ENCODE measurements around the gene PHLDB3. TPM values are rescaled to one million over a fixed set of nuclear protein-coding genes. Genes with fewer than 3 reads are reported as not detected.

Gene PHLDB3
- total and polyA plus RNA-seq, 2 of the 4 experiments (the other 2 are of a cell fraction), result 2.9 to 10.6 TPM

DNA sequence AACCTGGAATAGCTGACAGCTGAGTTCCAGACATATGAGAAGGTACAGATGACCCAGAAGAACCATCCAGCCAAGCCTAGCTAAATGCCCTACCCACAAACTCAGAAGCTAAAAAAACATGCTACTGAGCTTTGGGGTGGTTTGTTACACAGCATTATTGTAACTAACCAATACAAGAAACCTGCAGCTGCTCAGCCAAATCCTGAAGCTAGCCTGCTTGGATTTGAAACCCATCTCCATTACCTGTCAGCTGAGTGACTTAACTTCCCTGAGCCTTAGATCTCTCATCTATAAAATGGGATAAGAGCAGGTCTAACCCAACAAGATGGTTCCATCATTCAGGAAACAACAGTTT, 64.9 kb downstream of the PHLDB3 start:
- Histone ChIP-seq H4K5ac (ENCODE audit: low read depth, low read length) (no peak overlapping the region), H3K27me3 (ENCODE audit: control insufficient read depth, insufficient read depth, low read length) (0 out of 2 replicates have a peak, but pooled peaks cover 2% of the 10 kb centered on the region), H3K14ac (replicated peaks; ENCODE audit: low read depth, low read length) (no peak overlapping the region), H3K36me3 (ENCODE audit: control insufficient read depth, insufficient read depth, low read length) (no peaks in the 10 kb centered on the region), H4K20me1 (ENCODE audit: insufficient read depth, low read length) (no peaks in the 10 kb centered on the region; the same call in none of the 2 replicates), H3K4me2 (ENCODE audit: low read depth, low read length) (no peak overlapping the region), H2BK120ac (ENCODE audit: low read depth, low read length) (no peak overlapping the region), H2BK5ac (ENCODE audit: low read depth, low read length, poor library complexity, severe bottlenecking) (no peak overlapping the region), H4K91ac (ENCODE audit: insufficient read depth, low read depth, low read length) (no peak overlapping the region), H2BK15ac (ENCODE audit: low read depth, low read length) (no peak overlapping the region), H2AK9ac (replicated peaks; ENCODE audit: low read depth, low read length, poor library complexity) (no peak overlapping the region), H3K56ac (ENCODE audit: extremely low read depth, insufficient read depth, low read length) (no peak overlapping the region), H4K8ac (ENCODE audit: low read depth in 2 of 2, low read length in 2 of 2) (no peak overlapping the region), H3K79me1 (ENCODE audit: low read depth in 1 of 2, low read length in 2 of 2) (no peaks in the 10 kb centered on the region), H3K23ac (ENCODE audit: low read depth, low read length) (no peak overlapping the region), H2BK20ac (ENCODE audit: low read depth, low read length) (no peak overlapping the region), H2AFZ (replicated peaks; ENCODE audit: low read length, poor library complexity) (no peak overlapping the region), H3K9ac (ENCODE audit: low read depth, low read length) (no peak overlapping the region), H3K4me1 (ENCODE audit: control insufficient read depth, insufficient read depth, low read length) (peaks cover 3% of the 10 kb centered on the region; the same call in 1 of the 2 replicates), H3K27ac (ENCODE audit: insufficient read depth, low read length) (no peak overlapping the region), H3K4ac (ENCODE audit: low read depth, low read length) (no peak overlapping the region), H3K9me3 (ENCODE audit: control insufficient read depth, insufficient read depth, low read length) (peaks cover 3% of the 10 kb centered on the region; the same call in 1 of the 2 replicates), H3K4me3 (ENCODE audit: insufficient read depth, low read depth, low read length) (no peak overlapping the region), H3K18ac (ENCODE audit: low read depth, low read length) (no peak overlapping the region), H2AK5ac (ENCODE audit: low read depth, low read length) (no peak overlapping the region), H3K9me1 (ENCODE audit: insufficient read depth, low read length) (0 out of 2 replicates have a peak, but pooled peaks cover 3% of the 10 kb centered on the region)
- DNase-seq (no peak), ATAC-seq (ENCODE audit: low read depth) (no peak)
- BruUV-seq (replicated peaks), result no TSS peak
- intact Hi-C loops (cut with micrococcal nuclease), result loop anchor here (10.0 kb wide), 1 partner anchor 365 kb away; the partner anchor contains the start of gene LYPD5
- TF ChIP-seq RFX5 (IDR thresholded peaks at IDR 0.05; ENCODE audit: low read depth, low read length), result no peak
- TF ChIP-seq POLR2A (IDR thresholded peaks at IDR 0.05; ENCODE audit: low read depth, low read length), result no peak
- TF ChIP-seq, protein P1, sequence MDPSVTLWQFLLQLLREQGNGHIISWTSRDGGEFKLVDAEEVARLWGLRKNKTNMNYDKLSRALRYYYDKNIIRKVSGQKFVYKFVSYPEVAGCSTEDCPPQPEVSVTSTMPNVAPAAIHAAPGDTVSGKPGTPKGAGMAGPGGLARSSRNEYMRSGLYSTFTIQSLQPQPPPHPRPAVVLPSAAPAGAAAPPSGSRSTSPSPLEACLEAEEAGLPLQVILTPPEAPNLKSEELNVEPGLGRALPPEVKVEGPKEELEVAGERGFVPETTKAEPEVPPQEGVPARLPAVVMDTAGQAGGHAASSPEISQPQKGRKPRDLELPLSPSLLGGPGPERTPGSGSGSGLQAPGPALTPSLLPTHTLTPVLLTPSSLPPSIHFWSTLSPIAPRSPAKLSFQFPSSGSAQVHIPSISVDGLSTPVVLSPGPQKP (IDR thresholded peaks at IDR 0.05; ENCODE audit: borderline replicate concordance, low read depth, low read length), result no peak
- TF ChIP-seq CHD1 (IDR thresholded peaks at IDR 0.05; ENCODE audit: low read depth, low read length), result no peak
- TF ChIP-seq, protein P2, sequence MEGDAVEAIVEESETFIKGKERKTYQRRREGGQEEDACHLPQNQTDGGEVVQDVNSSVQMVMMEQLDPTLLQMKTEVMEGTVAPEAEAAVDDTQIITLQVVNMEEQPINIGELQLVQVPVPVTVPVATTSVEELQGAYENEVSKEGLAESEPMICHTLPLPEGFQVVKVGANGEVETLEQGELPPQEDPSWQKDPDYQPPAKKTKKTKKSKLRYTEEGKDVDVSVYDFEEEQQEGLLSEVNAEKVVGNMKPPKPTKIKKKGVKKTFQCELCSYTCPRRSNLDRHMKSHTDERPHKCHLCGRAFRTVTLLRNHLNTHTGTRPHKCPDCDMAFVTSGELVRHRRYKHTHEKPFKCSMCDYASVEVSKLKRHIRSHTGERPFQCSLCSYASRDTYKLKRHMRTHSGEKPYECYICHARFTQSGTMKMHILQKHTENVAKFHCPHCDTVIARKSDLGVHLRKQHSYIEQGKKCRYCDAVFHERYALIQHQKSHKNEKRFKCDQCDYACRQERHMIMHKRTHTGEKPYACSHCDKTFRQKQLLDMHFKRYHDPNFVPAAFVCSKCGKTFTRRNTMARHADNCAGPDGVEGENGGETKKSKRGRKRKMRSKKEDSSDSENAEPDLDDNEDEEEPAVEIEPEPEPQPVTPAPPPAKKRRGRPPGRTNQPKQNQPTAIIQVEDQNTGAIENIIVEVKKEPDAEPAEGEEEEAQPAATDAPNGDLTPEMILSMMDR (conservative IDR thresholded peaks at IDR 0.05; ENCODE audit: low read depth, low read length), result no peak
- TF ChIP-seq MAZ (IDR thresholded peaks at IDR 0.05; ENCODE audit: borderline replicate concordance, low read depth, low read length), result no peak
- TF ChIP-seq MAFK (IDR thresholded peaks at IDR 0.05; ENCODE audit: low read depth, low read length), result no peak
- TF ChIP-seq, protein P3, sequence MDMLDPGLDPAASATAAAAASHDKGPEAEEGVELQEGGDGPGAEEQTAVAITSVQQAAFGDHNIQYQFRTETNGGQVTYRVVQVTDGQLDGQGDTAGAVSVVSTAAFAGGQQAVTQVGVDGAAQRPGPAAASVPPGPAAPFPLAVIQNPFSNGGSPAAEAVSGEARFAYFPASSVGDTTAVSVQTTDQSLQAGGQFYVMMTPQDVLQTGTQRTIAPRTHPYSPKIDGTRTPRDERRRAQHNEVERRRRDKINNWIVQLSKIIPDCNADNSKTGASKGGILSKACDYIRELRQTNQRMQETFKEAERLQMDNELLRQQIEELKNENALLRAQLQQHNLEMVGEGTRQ (IDR thresholded peaks at IDR 0.05; ENCODE audit: low read depth, low read length), result no peak
- TF ChIP-seq MXI1 (IDR thresholded peaks at IDR 0.05; ENCODE audit: borderline replicate concordance, low read depth, low read length), result no peak
- TF ChIP-seq BHLHE40 (IDR thresholded peaks at IDR 0.05; ENCODE audit: low read depth, low read length), result no peak
- no peak for TF ChIP-seq SMC3 (IDR thresholded peaks at IDR 0.05; ENCODE audit: low read depth, low read length)
- ChIA-PET POLR2A (ENCODE audit: unreplicated experiment) (no interaction called here), CTCF (interaction anchor here (0.6 to 2.4 kb wide), 5 partner anchors 9 to 80 kb away, joined by 3 to 8 read pairs (median 4); no protein-coding TSS in a partner anchor)
- in situ Hi-C loops (cut with MboI; ENCODE audit: low sequenced_read_pairs), result no loop called here
- dilution Hi-C loops (cut with HindIII; ENCODE audit: low sequenced_read_pairs, unreplicated experiment), result no loop called here
